ENCODE measurements around the gene ST8SIA1. TPM values are rescaled to one million over a fixed set of nuclear protein-coding genes. Genes with fewer than 3 reads are reported as not detected.

Gene ST8SIA1
- polyA plus RNA-seq, 6 donors from 2014 or later = not detected

DNA sequence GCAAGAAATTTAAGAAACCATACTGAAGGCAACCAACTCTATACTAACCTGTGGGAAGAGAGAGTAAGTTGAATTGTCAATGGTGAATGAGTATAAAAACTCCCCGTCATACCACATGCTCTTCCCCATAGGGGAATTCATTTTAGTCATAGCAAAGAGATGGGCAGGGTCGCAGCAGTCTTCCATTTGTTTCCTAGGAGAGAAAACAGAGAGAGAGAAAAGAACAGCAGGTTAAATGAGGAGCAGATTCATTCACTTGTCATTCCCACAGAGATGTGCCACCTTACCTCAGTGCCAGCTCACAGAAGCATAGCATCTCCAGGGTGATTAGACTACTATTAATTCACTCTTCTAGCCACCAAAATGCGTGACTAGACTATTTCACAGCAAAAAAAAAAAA lies 47.4 kb downstream of the ST8SIA1 start:
- no peak overlapping the region for H3K4me3 Mint-ChIP-seq
- peaks cover 0 to 1% (median 0%) of the 10 kb centered on the region in 7 donors for H3K9me3 Mint-ChIP-seq
- DNase-seq = no peak
- peaks cover 0 to 9% (median 8%) of the 10 kb centered on the region in 3 donors for H3K4me1 Mint-ChIP-seq
- H3K27ac Mint-ChIP-seq = no peak overlapping the region
- no peaks in the 10 kb centered on the region for H3K36me3 Mint-ChIP-seq
- no peak for ATAC-seq (ENCODE audit: low read depth in 2 of 2)
- H3K27me3 Mint-ChIP-seq = peaks cover 20 to 34% (median 22%) of the 10 kb centered on the region in 3 donors

DNA sequence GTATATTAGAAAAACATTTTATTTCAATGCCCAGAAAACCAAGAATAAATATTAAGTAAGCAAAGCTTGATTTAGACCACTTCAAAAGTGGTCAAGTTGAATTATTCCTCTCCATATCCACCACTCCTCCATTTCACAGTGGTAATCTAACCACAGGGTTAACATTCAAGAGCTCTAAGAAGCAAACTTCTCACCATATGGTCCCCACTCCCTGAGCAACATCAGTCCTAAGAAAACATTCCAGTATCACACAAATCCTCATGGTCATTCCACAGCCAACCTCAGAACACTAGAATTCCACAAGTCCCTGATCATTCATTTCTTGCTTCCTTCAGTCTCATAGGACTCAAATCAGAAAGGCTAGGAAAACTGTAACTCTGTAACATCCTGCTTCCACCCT lies 47.9 kb downstream of the ST8SIA1 start:
- H3K9me3 Mint-ChIP-seq = peaks cover 0 to 1% (median 0%) of the 10 kb centered on the region in 7 donors
- H3K27me3 Mint-ChIP-seq = peaks cover 20 to 34% (median 22%) of the 10 kb centered on the region in 3 donors
- H3K36me3 Mint-ChIP-seq = no peaks in the 10 kb centered on the region
- ATAC-seq (ENCODE audit: low read depth in 2 of 2) = no peak
- DNase-seq = no peak
- H3K27ac Mint-ChIP-seq = no peak overlapping the region
- H3K4me3 Mint-ChIP-seq = no peak overlapping the region
- peaks cover 0 to 9% (median 8%) of the 10 kb centered on the region in 3 donors for H3K4me1 Mint-ChIP-seq

DNA sequence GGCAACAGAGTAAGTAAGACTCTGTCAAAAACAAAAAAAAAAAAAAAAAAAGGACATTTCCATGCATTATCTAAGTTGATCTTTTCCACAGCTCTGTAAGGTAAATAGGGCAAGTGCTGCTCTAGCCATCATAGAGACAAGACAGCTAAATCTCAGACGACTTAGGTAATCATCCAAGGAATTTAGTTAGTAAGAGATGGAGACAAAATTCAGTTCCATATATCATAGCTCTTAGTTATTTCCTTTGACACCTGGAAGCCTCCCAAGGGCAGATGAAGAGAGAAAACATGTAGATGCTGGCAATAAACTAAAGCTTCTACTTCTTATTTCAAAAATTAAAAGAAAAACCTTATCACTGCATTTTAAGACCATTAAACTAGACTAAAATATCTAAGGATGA lies 48.7 kb downstream of the ST8SIA1 start:
- ATAC-seq (ENCODE audit: low read depth in 2 of 2) (no peak), DNase-seq (no peak)
- Mint-ChIP-seq H3K4me1 (peaks cover 0 to 9% (median 8%) of the 10 kb centered on the region in 3 donors), H3K27me3 (peaks cover 20 to 34% (median 22%) of the 10 kb centered on the region in 3 donors), H3K4me3 (no peak overlapping the region), H3K36me3 (no peaks in the 10 kb centered on the region), H3K27ac (no peak overlapping the region), H3K9me3 (peaks cover 0 to 1% (median 0%) of the 10 kb centered on the region in 7 donors)

DNA sequence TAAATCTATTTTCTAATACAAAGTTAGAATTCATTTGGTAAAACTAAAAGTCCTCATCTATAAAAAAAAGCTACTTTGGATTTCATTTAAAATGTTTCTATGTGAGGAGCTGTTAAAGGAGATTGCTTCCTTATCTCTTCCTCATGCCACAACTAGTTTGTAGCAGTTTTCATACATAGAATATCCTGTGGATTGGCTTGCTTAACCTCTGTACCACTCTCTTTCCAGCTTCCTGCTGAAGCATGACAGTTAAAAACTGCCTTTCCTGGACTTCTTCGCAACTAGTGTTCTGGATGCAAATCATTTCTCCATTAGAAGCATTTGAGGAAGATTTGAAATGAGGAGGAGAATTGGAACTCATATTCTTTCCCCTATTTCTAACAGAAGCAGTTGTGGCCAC lies 49.6 kb downstream of the ST8SIA1 start:
- peaks cover 0 to 9% (median 8%) of the 10 kb centered on the region in 3 donors for H3K4me1 Mint-ChIP-seq
- H3K27me3 Mint-ChIP-seq = peaks cover 20 to 34% (median 23%) of the 10 kb centered on the region in 3 donors
- no peak overlapping the region for H3K27ac Mint-ChIP-seq
- no peak overlapping the region for H3K4me3 Mint-ChIP-seq
- no peaks in the 10 kb centered on the region for H3K36me3 Mint-ChIP-seq
- DNase-seq (no peak), ATAC-seq (ENCODE audit: low read depth in 2 of 2) (no peak)
- peaks cover 0 to 1% (median 0%) of the 10 kb centered on the region in 7 donors for H3K9me3 Mint-ChIP-seq

DNA sequence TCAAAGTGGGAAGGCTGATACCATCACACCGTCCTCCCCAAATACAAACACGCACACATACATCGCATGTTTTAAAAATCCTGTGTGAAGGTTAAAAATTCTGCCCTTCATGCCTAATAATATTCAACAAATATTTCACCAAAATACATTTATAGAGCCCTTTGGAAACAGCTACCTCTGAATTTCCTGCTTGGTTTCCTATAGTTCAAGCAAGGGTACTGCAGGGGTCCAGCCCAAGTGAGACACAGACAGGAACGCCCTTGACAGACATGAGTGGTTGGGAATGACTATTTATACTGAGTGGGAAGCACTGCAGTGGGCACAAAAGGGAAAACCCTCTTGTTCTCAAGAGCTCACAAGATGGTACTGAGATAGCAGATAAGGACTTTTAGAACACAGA lies 51.0 kb downstream of the ST8SIA1 start:
- DNase-seq (no peak), ATAC-seq (ENCODE audit: low read depth in 2 of 2) (no peak)
- H3K4me3 Mint-ChIP-seq = no peak overlapping the region
- H3K27me3 Mint-ChIP-seq = peaks cover 16 to 40% (median 37%) of the 10 kb centered on the region in 3 donors
- peaks cover 0 to 7% (median 6%) of the 10 kb centered on the region in 3 donors for H3K4me1 Mint-ChIP-seq
- H3K36me3 Mint-ChIP-seq = no peaks in the 10 kb centered on the region
- peaks cover 0 to 5% (median 3%) of the 10 kb centered on the region in 7 donors for H3K9me3 Mint-ChIP-seq
- H3K27ac Mint-ChIP-seq = peak overlapping the region in 1 of 6 donors; percentile 38

DNA sequence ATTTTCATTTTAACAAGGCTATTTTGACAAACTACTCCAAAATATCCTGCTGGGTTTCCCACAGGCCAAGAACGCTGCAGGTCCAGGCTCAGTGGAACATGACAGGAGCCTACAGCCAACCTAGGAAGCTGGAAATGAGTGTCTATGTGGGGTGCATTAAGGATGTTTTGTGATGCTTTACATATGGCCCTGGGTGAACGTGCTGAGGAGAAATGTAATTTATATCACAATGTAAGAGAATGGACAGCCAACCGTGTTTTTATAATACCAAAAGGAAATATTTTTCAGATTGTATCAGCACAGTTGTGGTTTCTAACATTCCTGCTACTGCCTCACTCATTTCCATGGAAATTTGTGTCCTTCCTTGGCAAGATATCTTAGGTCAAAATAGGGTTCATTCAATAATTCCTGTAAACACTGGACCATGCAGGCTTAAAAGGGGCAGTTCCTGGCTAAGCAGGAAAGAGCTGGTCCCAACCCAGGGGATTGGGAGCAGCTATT lies 51.5 kb downstream of the ST8SIA1 start:
- no peak for DNase-seq
- peaks cover 0 to 6% (median 3%) of the 10 kb centered on the region in 7 donors for H3K9me3 Mint-ChIP-seq
- H3K27me3 Mint-ChIP-seq = peaks cover 16 to 40% (median 37%) of the 10 kb centered on the region in 3 donors
- no peak overlapping the region for H3K4me3 Mint-ChIP-seq
- H3K36me3 Mint-ChIP-seq = no peaks in the 10 kb centered on the region
- ATAC-seq (ENCODE audit: low read depth in 2 of 2) = no peak
- H3K4me1 Mint-ChIP-seq = peaks cover 0 to 3% (median 2%) of the 10 kb centered on the region in 3 donors
- no peak overlapping the region for H3K27ac Mint-ChIP-seq

DNA sequence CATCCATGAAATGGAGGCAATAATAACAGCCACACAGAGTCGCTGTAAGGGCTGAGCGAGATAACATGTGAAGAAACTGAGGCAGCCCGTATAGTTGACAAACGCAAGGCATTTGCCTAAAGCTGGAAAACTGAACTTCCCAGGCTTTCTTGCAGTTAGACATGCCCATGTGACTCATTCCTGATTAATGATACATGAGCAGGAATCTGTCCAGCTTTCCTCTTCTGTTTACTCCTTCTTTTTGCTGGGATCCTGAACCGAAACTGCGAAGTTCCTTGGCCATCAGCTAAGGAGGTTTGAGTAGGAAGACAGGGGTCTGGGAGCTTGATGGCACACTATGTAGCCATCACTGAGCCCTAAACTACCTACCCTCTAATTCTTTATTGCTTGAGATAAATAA lies 52.2 kb downstream of the ST8SIA1 start:
- Mint-ChIP-seq H3K4me3 (no peak overlapping the region), H3K36me3 (no peaks in the 10 kb centered on the region), H3K9me3 (peaks cover 0 to 6% (median 3%) of the 10 kb centered on the region in 7 donors), H3K27ac (no peak overlapping the region), H3K4me1 (no peaks in the 10 kb centered on the region), H3K27me3 (peaks cover 16 to 38% (median 35%) of the 10 kb centered on the region in 3 donors)
- no peak for DNase-seq
- ATAC-seq (ENCODE audit: low read depth in 2 of 2) = no peak

DNA sequence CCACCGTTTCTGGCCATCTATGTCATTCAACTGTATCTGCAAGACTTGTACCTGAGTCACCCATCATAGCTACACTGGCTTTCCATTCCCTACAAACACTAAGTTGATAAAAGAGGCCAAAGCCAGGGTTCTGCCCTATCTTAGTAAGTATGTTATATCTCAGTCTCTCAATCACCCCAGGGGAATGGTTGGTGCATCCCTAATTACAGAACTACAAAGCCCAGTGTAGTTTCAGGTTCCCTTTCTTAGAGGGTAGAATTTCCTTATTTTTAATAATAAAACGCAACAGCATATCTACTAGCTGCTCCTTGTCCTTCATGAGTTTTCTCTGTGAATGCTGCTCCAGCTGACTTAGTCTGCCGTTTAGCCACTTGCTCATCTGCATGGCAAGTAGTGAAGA lies 57.6 kb downstream of the ST8SIA1 start:
- H3K27ac Mint-ChIP-seq = no peak overlapping the region
- ATAC-seq (ENCODE audit: low read depth in 2 of 2) = peak; percentile 46 to 73
- no peaks in the 10 kb centered on the region for H3K36me3 Mint-ChIP-seq
- peaks cover 4 to 38% (median 14%) of the 10 kb centered on the region in 3 donors for H3K27me3 Mint-ChIP-seq
- DNase-seq = no peak
- no peak overlapping the region for H3K4me3 Mint-ChIP-seq
- H3K4me1 Mint-ChIP-seq = peaks cover 0 to 6% (median 0%) of the 10 kb centered on the region in 3 donors
- peaks cover 0 to 9% (median 2%) of the 10 kb centered on the region in 7 donors for H3K9me3 Mint-ChIP-seq

DNA sequence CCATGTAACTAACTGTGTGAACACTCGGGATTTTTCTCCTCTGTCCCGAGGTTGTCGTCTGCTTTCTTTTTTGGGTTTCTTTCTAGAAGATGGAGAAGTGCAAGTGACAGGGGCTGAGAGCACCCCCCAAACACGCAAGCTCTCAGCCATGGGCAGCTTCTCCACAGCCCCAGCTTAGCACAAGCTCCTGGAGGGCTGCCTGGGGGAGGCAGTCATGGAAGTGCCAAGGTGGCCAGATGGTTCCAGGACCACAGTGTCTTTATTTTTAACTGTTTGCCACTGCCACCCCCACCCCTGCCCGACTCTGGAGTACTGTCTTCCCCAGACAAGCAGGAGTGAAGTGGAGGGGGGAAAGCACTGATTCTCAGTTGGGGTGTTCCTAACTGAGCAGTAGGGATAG lies 58.2 kb downstream of the ST8SIA1 start:
- peaks cover 4 to 38% (median 14%) of the 10 kb centered on the region in 3 donors for H3K27me3 Mint-ChIP-seq
- peak overlapping the region in 2 of 6 donors; percentile 22 to 57 for H3K27ac Mint-ChIP-seq
- ATAC-seq (ENCODE audit: low read depth in 2 of 2) (no peak), DNase-seq (no peak)
- peak overlapping the region in 1 of 8 donors; percentile 29 for H3K4me3 Mint-ChIP-seq
- H3K36me3 Mint-ChIP-seq = no peaks in the 10 kb centered on the region
- peaks cover 0 to 9% (median 2%) of the 10 kb centered on the region in 7 donors for H3K9me3 Mint-ChIP-seq
- H3K4me1 Mint-ChIP-seq = peaks cover 0 to 6% (median 0%) of the 10 kb centered on the region in 3 donors

DNA sequence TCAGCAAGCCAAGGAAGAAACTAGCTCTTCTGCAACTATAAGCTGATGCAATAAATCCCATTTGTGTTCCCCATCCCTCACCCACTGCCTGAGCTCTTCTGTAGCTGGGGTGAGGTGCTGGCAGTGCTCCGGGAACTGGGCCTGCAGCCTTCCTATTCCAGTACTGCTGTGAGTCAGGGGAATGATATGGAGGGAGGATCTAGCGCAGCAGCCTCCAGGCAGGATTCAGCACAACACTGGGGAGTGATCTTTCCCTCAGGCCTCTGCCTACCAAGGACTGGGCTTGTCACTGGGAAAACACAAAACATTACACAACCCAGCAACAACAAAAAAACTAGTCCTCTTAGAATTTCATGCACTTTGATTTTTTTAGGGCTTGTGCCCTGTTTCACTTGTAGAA lies 58.7 kb downstream of the ST8SIA1 start:
- Mint-ChIP-seq H3K4me3 (no peak overlapping the region), H3K36me3 (no peaks in the 10 kb centered on the region), H3K27me3 (peaks cover 4 to 38% (median 14%) of the 10 kb centered on the region in 3 donors), H3K4me1 (peaks cover 0 to 6% (median 0%) of the 10 kb centered on the region in 3 donors), H3K27ac (no peak overlapping the region), H3K9me3 (peaks cover 0 to 9% (median 2%) of the 10 kb centered on the region in 7 donors)
- DNase-seq (no peak), ATAC-seq (ENCODE audit: low read depth in 2 of 2) (no peak)

DNA sequence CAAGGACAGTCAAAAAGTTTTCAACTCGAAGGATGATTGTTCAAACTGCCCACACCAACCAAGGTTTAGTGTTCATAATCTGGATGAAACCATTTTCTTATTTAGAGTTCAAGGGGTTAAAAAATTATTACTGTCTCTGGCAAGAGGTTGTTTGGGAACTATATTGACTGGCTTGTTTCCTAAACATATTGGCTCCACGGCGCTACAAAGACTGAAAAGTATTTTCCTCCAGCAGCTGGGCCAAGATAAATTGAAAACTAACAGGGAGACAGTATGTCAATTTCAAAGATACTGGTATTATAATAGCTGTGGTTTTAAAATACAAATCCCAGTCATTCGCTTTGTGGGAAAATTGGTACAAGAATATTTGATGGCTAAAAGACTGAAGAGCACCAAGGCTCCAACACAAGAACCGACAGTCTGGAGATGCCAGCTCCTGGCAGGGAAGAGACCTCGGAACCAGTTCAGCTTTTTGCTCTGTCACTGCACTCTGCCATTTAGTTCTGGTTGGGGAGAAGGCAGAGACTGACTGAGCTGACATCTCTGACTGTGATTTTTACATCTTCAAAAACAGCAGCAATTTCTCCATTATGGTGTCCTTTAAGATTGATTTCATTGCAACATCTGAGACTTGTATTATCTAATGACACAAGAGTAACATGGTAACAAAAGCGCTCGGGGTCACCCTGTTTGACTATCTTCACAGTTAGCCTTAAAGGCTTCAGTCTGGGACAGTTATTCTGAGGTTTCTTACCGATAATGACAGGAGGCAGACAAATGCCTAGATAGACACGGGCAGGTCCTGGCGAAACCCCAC lies 62.0 kb downstream of the ST8SIA1 start:
- Mint-ChIP-seq H3K27me3 (peaks cover 8 to 33% (median 14%) of the 10 kb centered on the region in 3 donors), H3K9me3 (peaks cover 0 to 4% (median 0%) of the 10 kb centered on the region in 7 donors), H3K4me1 (peaks cover 3 to 7% (median 6%) of the 10 kb centered on the region in 3 donors), H3K36me3 (no peaks in the 10 kb centered on the region), H3K27ac (no peak overlapping the region), H3K4me3 (no peak overlapping the region)
- DNase-seq (no peak), ATAC-seq (ENCODE audit: low read depth in 2 of 2) (no peak)

DNA sequence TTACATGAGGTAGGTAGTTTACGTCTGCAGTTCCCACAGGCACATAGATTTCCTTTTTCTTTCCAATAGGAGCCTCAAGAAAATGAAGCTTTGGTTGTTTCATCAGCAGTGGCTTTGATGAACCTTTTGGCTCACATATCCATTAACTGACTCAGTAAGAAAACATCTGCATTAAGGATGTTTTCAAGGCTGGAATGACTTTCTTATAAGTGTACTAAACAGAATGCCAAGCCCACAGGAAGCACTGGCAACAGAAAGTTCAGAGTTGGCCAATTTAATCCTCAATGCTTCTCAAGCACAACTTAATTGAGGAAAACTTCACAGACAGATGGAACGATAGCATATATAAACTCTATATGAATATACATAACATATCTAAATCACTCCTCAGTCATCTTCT lies 63.5 kb downstream of the ST8SIA1 start:
- H3K36me3 Mint-ChIP-seq = no peaks in the 10 kb centered on the region
- DNase-seq = no peak
- ATAC-seq (ENCODE audit: low read depth in 2 of 2) = no peak
- no peak overlapping the region for H3K27ac Mint-ChIP-seq
- no peak overlapping the region for H3K4me3 Mint-ChIP-seq
- H3K9me3 Mint-ChIP-seq = peaks cover 0 to 4% (median 0%) of the 10 kb centered on the region in 7 donors
- peaks cover 7 to 35% (median 17%) of the 10 kb centered on the region in 3 donors for H3K27me3 Mint-ChIP-seq
- H3K4me1 Mint-ChIP-seq = peaks cover 0 to 7% (median 3%) of the 10 kb centered on the region in 3 donors

DNA sequence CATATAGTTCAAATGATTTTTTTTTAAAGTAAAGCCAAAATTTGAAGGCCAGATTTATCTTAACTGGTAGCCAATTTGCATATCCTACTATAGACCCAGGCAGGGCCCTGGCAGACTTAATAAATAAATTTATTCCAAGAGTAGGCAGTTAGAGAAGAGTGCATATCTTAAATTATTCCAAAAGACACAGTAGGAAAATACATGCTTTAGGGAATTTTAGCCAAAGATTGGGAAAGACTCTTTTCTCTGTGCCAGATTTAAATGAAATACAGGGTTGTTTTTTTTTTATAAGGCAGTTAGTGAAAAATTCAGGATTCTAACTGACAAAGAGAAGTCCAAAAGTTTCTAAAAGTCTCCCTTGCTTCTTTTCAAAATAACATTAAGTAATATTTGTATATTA lies 65.5 kb downstream of the ST8SIA1 start:
- Mint-ChIP-seq H3K9me3 (peaks cover 0 to 2% (median 0%) of the 10 kb centered on the region in 7 donors), H3K4me1 (peaks cover 0 to 7% (median 3%) of the 10 kb centered on the region in 3 donors), H3K27me3 (peaks cover 16 to 36% (median 20%) of the 10 kb centered on the region in 3 donors), H3K27ac (no peak overlapping the region), H3K4me3 (no peak overlapping the region), H3K36me3 (no peaks in the 10 kb centered on the region)
- DNase-seq (no peak), ATAC-seq (ENCODE audit: low read depth in 2 of 2) (no peak)

Measured in naive B cell (primary cell).